Tibial artery (tissue), 4 donors: ENCODE results near the gene BABAM2.

ENCODE experiments used
- DNase-seq, 2 donors: peaks; one replicate each; pipeline ENCODE4 v3.0.0-alpha.2; 2019
- H3K27ac ChIP-seq, 2 donors: fragments of 200-600 bp; sonication (generic) in 1 of 2; 1 replicate in 1 of 2; 2 replicates in 1 of 2; pipeline ENCODE4 v1.5.1; 2018 to 2019; ENCODE audit warnings: mild to moderate bottlenecking in 1 of 2
- H3K27me3 ChIP-seq, 2 donors: fragments of 200-600 bp; sonication (generic) in 1 of 2; one replicate each; pipeline versions ENCODE4 v1.5.1 to v1.6.0; 2016 to 2019
- H3K36me3 ChIP-seq, 3 donors: fragments of 200-600 bp; sonication (generic) in 2 of 3; one replicate each; pipeline ENCODE4 v1.5.1; 2016 to 2019; ENCODE audit warnings: mild to moderate bottlenecking in 2 of 3
- H3K4me1 ChIP-seq, 4 donors: fragments of 200-600 bp; sonication (generic) in 2 of 4; 1 replicate in 3 of 4; 2 replicates in 1 of 4; pipeline ENCODE4 v1.5.1; 2016 to 2019
- H3K4me3 ChIP-seq, 2 donors: fragments of 200-600 bp; sonication (generic) in 1 of 2; 1 replicate in 1 of 2; 2 replicates in 1 of 2; pipeline ENCODE4 v1.5.1; 2018 to 2019; ENCODE audit warnings: mild to moderate bottlenecking in 2 of 2
- H3K9me3 ChIP-seq, 3 donors: fragments of 200-600 bp; sonication (generic) in 1 of 3; one replicate each; pipeline ENCODE4 v1.5.1; 2016 to 2019
- intact Hi-C: fragments of 100-400 bp; cut with DNase I; formaldehyde crosslinking; loops from one replicate; pipeline ENCODE4 v1.15.0; 2023; ENCODE audit warnings: low total_unique reads
- TF ChIP-seq, protein P1 (sequence below), 2 experiments: fragments of 200-600 bp in 1 of 2; fragments of 450-650 bp in 1 of 2; IDR thresholded peaks; one replicate each; pipeline ENCODE4 v1.5.1; 2017 to 2019; ENCODE audit warnings: antibody characterized with exemption in 2 of 2, mild to moderate bottlenecking in 1 of 2, moderate library complexity in 1 of 2

The BABAM2 gene

DNA sequence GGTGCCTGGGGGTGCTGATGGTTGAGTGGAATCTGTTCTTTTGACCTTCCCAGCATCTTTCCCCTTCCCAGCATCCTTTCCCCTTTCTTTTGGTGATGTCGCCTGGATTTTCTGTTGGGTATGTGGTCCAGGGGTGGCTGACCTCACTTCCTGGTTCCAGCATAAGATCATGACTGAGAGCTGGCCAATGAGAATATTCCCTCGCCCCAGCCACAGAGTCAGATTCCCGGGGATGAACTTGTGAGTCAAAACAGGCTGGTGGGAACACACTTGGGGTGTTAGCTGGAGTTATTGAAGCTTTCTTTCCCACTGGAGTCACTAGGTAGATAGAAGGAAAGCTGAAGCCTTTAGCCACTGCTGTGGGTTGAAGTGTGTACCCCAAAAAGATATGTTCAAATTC is 474.1 kb downstream of the BABAM2 start:
- Histone ChIP-seq H3K27me3 (peaks cover 0 to 3% of the 10 kb centered on the region in 2 donors), H3K4me1 (no peaks in the 10 kb centered on the region), H3K36me3 (no peaks in the 10 kb centered on the region), H3K27ac (no peak overlapping the region), H3K9me3 (no peaks in the 10 kb centered on the region), H3K4me3 (no peak overlapping the region)
- no peak for DNase-seq
- intact Hi-C loops = no loop called here
- TF ChIP-seq, protein P1, sequence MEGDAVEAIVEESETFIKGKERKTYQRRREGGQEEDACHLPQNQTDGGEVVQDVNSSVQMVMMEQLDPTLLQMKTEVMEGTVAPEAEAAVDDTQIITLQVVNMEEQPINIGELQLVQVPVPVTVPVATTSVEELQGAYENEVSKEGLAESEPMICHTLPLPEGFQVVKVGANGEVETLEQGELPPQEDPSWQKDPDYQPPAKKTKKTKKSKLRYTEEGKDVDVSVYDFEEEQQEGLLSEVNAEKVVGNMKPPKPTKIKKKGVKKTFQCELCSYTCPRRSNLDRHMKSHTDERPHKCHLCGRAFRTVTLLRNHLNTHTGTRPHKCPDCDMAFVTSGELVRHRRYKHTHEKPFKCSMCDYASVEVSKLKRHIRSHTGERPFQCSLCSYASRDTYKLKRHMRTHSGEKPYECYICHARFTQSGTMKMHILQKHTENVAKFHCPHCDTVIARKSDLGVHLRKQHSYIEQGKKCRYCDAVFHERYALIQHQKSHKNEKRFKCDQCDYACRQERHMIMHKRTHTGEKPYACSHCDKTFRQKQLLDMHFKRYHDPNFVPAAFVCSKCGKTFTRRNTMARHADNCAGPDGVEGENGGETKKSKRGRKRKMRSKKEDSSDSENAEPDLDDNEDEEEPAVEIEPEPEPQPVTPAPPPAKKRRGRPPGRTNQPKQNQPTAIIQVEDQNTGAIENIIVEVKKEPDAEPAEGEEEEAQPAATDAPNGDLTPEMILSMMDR (IDR thresholded peaks at IDR 0.05) = no peak

DNA sequence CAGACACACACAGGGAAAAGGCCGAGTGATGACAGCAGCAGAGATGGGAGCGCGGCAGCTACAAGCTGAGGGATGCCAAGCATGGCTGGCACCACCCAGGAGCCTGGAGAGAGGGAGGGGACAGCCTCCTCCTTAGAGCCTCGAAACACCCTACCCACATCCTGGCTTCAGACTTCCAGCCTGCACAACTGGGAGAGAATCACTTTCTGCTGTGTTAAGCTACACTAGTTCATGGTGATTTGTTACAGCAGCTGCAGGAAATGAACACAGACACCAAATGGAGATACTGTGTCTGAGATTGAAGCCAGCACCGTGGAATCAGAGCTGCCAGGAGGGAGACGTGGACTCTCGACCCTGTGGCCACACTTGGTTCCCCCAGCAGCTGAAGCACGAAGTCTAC is 474.6 kb downstream of the BABAM2 start:
- Histone ChIP-seq H3K4me1 (no peaks in the 10 kb centered on the region), H3K36me3 (no peaks in the 10 kb centered on the region), H3K27me3 (peaks cover 0 to 3% of the 10 kb centered on the region in 2 donors), H3K27ac (no peak overlapping the region), H3K4me3 (no peak overlapping the region), H3K9me3 (no peaks in the 10 kb centered on the region)
- no peak for DNase-seq
- intact Hi-C loops = no loop called here
- TF ChIP-seq, protein P1 (IDR thresholded peaks at IDR 0.05) = no peak

DNA sequence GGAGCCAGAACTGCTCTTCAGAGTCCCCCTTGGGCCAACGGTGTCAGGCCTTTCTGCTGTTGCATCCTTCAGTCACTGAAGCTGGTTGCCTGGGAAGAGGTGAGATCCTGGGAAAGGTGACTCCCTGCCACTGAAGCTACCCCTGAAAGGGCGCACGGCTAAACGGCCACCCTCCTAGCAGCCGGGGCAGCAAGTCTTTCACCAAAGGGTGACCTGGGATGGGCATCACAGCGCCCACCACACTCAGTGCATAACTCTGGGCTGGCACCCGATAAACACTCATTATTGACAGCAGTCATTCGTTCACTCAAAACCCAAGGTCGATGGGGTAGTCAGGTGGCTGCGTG is 475.6 kb downstream of the BABAM2 start:
- Histone ChIP-seq H3K36me3 (no peaks in the 10 kb centered on the region), H3K4me3 (no peak overlapping the region), H3K27ac (no peak overlapping the region), H3K4me1 (no peaks in the 10 kb centered on the region), H3K27me3 (peaks cover 0 to 3% of the 10 kb centered on the region in 2 donors), H3K9me3 (no peaks in the 10 kb centered on the region)
- intact Hi-C loops = no loop called here
- TF ChIP-seq, protein P1 (IDR thresholded peaks at IDR 0.05) = no peak
- DNase-seq = no peak

DNA sequence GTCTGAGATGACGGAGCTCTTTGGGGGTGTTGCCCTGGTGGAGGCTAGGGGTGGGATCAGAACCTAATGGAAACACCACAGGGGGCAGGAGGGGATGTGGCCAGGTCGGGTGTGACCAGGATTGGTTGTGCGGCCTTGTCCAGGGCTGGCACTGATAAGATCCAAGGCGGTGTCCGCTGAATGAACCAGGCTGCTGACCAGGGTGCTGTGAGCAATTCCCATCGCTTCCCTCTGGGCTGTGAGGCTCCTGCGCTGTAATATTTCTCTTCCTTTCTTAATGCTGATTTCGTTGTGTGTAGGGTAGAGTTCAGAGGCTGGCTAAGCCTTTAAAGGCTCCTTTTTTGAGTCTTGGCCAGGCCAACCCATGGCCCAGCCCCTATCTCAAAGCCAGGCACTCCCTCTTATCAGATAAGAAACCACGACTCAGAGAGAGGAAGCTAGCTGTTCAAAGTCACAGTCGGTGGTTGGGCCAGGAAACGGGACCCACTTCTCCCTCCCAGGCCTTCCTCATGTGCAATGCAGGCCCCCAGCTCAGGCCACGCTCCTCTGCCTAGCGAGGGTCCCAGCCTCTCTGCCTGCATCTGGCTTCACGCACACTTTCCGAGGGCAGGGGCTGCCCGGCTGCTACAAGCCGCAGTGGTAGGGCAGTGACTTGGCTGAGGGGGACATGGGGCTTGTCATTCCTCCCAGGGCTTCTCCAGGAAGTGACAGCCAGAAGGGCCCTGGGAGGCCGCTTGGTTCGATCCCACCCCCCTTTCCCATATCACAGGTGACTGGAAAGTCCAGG is 476.2 kb downstream of the BABAM2 start:
- intact Hi-C loops = no loop called here
- Histone ChIP-seq H3K27me3 (peaks cover 0 to 3% of the 10 kb centered on the region in 2 donors), H3K9me3 (no peaks in the 10 kb centered on the region), H3K27ac (no peak overlapping the region), H3K36me3 (no peaks in the 10 kb centered on the region), H3K4me3 (no peak overlapping the region), H3K4me1 (no peaks in the 10 kb centered on the region)
- DNase-seq = no peak
- TF ChIP-seq, protein P1 (IDR thresholded peaks at IDR 0.05) = no peak

DNA sequence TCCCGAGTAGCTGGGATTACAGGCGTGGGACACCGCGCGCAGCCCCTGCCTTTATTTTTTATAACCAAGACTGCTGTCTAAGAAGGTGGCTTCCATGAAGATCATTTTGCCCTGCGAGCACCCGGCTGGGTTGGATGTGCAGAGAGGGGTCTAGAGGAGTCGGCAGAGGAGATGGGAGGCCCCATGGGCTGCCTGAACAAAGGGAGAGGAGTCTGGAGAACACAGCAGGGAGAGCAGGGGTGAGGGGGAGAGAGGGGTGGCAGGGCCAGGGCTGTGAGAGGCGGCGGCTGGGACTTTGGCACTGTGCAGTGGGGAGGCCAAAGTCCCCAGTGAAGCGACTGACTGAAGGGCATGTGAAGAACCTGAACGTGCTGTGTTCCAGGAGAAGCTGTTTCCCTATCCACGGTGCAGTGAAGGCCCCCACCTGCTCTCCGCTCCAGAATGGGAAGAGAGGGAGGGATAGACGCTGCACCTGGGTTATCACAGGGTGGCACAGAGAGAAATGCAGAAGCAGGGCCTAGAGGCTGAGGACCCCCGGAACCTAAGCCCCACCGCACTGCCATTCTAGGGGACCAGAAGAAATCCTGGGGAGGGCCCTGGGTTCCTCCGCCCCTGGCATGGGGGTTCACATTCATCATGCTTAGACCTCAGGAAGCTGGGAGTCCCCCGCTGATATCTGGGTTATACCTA is 477.3 kb downstream of the BABAM2 start:
- no peak overlapping the region for H3K27ac ChIP-seq
- H3K9me3 ChIP-seq = no peaks in the 10 kb centered on the region
- no peaks in the 10 kb centered on the region for H3K4me1 ChIP-seq
- no peak overlapping the region for H3K4me3 ChIP-seq
- TF ChIP-seq, protein P1 (IDR thresholded peaks at IDR 0.05) = no peak
- H3K36me3 ChIP-seq = no peaks in the 10 kb centered on the region
- peaks cover 0 to 3% of the 10 kb centered on the region in 2 donors for H3K27me3 ChIP-seq
- DNase-seq = no peak
- intact Hi-C loops = no loop called here
